Heart right ventricle (tissue), 16 donors: ENCODE results near the gene SOWAHC. TPM values are rescaled to one million over a fixed set of nuclear protein-coding genes. Genes with fewer than 3 reads are reported as not detected.
A peak's percentile ranks its signal among the peaks of the same experiment; 100 is the strongest.

ENCODE experiments used
- ATAC-seq, 8 donors: fragments of 200-7000 bp; cut with Tn5 transposase; one replicate each; pipeline ENCODE4 v1.9.1; 2020; ENCODE audit warnings: mild to moderate bottlenecking in 8 of 8, moderate library complexity in 8 of 8, moderate number of reproducible peaks in 1 of 8
- DNase-seq, 2 donors: peaks; one replicate each; pipeline ENCODE4 v3.0.0-alpha.2; 2020
- H3K27ac ChIP-seq, 10 donors: fragments of 200-600 bp; sonication (generic) in 2 of 10; one replicate each; pipeline versions ENCODE4 v1.5.0 to v1.8.0; 2020 to 2022; ENCODE audit warnings: mild to moderate bottlenecking in 3 of 10
- H3K27me3 ChIP-seq, 7 donors: fragments of 200-600 bp; one replicate each; pipeline ENCODE4 v1.8.0; 2021 to 2022; ENCODE audit warnings: mild to moderate bottlenecking in 2 of 7
- H3K36me3 ChIP-seq, 9 donors: fragments of 200-600 bp; sonication (generic) in 1 of 9; one replicate each; pipeline versions ENCODE4 v1.5.0 to v1.8.0; 2020 to 2022; ENCODE audit warnings: mild to moderate bottlenecking in 2 of 9
- H3K4me1 ChIP-seq, 9 donors: fragments of 200-600 bp; sonication (generic) in 1 of 9; one replicate each; pipeline versions ENCODE4 v1.5.0 to v1.8.0; 2020 to 2022; ENCODE audit warnings: mild to moderate bottlenecking in 4 of 9
- H3K4me3 ChIP-seq, 10 donors: fragments of 200-600 bp; sonication (generic) in 2 of 10; one replicate each; pipeline versions ENCODE4 v1.5.0 to v1.8.0; 2020 to 2022; ENCODE audit warnings: mild to moderate bottlenecking in 7 of 10, moderate library complexity in 2 of 10
- H3K9me3 ChIP-seq, 11 donors: fragments of 200-600 bp in 10 of 11; sonication (generic) in 2 of 11; one replicate each; pipeline versions ENCODE4 v1.5.0 to v1.8.0; 2013 to 2022; ENCODE audit warnings: mild to moderate bottlenecking in 2 of 11, control low read depth in 1 of 11, moderate library complexity in 1 of 11
- CTCF ChIP-seq, 9 donors: fragments of 200-600 bp; sonication (generic) in 2 of 9; IDR thresholded peaks; one replicate each; pipeline versions ENCODE4 v1.5.0 to v1.8.0; 2021 to 2022; ENCODE audit warnings: antibody characterized with exemption in 9 of 9, mild to moderate bottlenecking in 5 of 9, moderate library complexity in 1 of 9
- WGBS, 2 donors: extraction: QIAGEN DNeasy Blood & Tissue Kit; methylation state at CpG; one replicate each; pipeline ENCODE4 v1.1.7; 2013; ENCODE audit warnings: inconsistent platforms in 1 of 2; 5-methylcytosine and 5-hydroxymethylcytosine counted together
- intact Hi-C, 10 donors: fragments of 100-400 bp; cut with DNase I; formaldehyde crosslinking; loops; one replicate each; pipeline versions ENCODE4 v1.11.1 to v1.14.2; 2022
- polyA plus RNA-seq, 2 donors: library from polyadenylated mRNA; stranded (reverse); fragments of 200-250 nt; gene quantifications; one replicate each; pipeline ENCODE4 v1.2.3, GENCODE V29; 2013
- total RNA-seq, 10 donors: library from RNA; stranded (reverse); fragmentation: NEBNext Ultra II Directional in 3 of 10; extraction: Animal tissue kit (Norgen Biotek cat#: 25700) in 3 of 10; gene quantifications; one replicate each; pipeline versions ENCODE4 v1.2.1 to v1.2.4, GENCODE V29; 2021 to 2023
- donor health status: Arrhythmogenic right ventricular cardiomyopathy.
- donor health status: ischemic (EF 13 %, LVEDD 7.1; RV severe dilation, severe dysfunction).
- donor health status: healthy with polysubstance abuse.
- donor health status: DM: no; HTN: yes; CAD: no.
- donor health status: DM: no; HTN: no; CAD: no.
- donor health status: ischemic (EF 25% LVEDD 6.9; RV normal size, moderate dysfunction).
- donor health status: ischemic (EF 25% LVEDD 5.7; RV mildly dilated, moderate dysfunction).
- donor health status: healthy.
- donor health status: DM: yes; HTN: yes; CAD: no.
- donor health status: Ischemic cardiomyopathy.
- donor health status: ischemic (EF 35%, LVEDD 5.7; RV mildly dilated, moderate dysfunction).
- donor health status: nonischemic (EF 11% LVEDD 7.7; RV severe dilation, severe dysfunction).
- donor health status: DM: yes; HTN: yes; CAD: no.
- donor health status: PGD.
- donor health status: ischemic (EF 29% LVEDD 5.4; RV normal size, mild dysfunction).
- donor health status: nonischemic (EF 23%, LVEDD 6.1; RV moderate dilation, normal function).

SOWAHC gene
- total and polyA plus RNA-seq, 12 donors = 1.1 to 3.9 (median 2.0) TPM

GRCh38 chr2:109602617-109603188, 11.5 kb upstream of the SOWAHC start:
- WGBS, 2 donors = 90 to 92% methylated on average over 3 of the region's 3 CpGs
- no peak overlapping the region for H3K27ac ChIP-seq
- no peaks in the 10 kb centered on the region for H3K9me3 ChIP-seq
- DNase-seq (no peak), ATAC-seq (no peak)
- H3K36me3 ChIP-seq = no peaks in the 10 kb centered on the region
- peaks cover 0 to 37% (median 10%) of the 10 kb centered on the region in 9 donors for H3K4me1 ChIP-seq
- H3K4me3 ChIP-seq = no peak overlapping the region
- H3K27me3 ChIP-seq = no peaks in the 10 kb centered on the region
- intact Hi-C loops = no loop called here
- no peak for TF ChIP-seq CTCF (IDR thresholded peaks at IDR 0.05)

- H3K4me1 ChIP-seq = peaks cover 0 to 53% (median 24%) of the 10 kb centered on the region in 9 donors
- no peaks in the 10 kb centered on the region for H3K36me3 ChIP-seq
- H3K9me3 ChIP-seq = no peaks in the 10 kb centered on the region
- 60 to 74% methylated on average over 5 of the region's 5 CpGs for WGBS, 2 donors
- H3K4me3 ChIP-seq = no peak overlapping the region
- TF ChIP-seq CTCF (IDR thresholded peaks at IDR 0.05) = no peak
- intact Hi-C loops = no loop called here
- ATAC-seq (peak in 5 of 8 donors; percentile 31 to 84 (median 61)), DNase-seq (no peak)
- H3K27me3 ChIP-seq = peaks cover 0 to 11% (median 0%) of the 10 kb centered on the region in 7 donors
- no peak overlapping the region for H3K27ac ChIP-seq
Observed at GRCh38 chr2:109604597-109604996, 9.6 kb upstream of the SOWAHC start.

GRCh38 chr2:109607766-109608165, 6.4 kb upstream of the SOWAHC start:
- Histone ChIP-seq H3K27ac (no peak overlapping the region), H3K9me3 (no peaks in the 10 kb centered on the region), H3K4me3 (no peak overlapping the region), H3K36me3 (no peaks in the 10 kb centered on the region), H3K4me1 (peaks cover 0 to 59% (median 22%) of the 10 kb centered on the region in 9 donors), H3K27me3 (peaks cover 0 to 38% (median 0%) of the 10 kb centered on the region in 7 donors)
- no peak for TF ChIP-seq CTCF (IDR thresholded peaks at IDR 0.05)
- 86 to 93% methylated on average over 2 of the region's 2 CpGs for WGBS, 2 donors
- intact Hi-C loops = no loop called here
- DNase-seq (no peak), ATAC-seq (no peak)

- Histone ChIP-seq H3K9me3 (no peaks in the 10 kb centered on the region), H3K27ac (peak overlapping the region in 3 of 10 donors; percentile 39 to 67 (median 44)), H3K4me1 (peaks cover 0 to 59% (median 22%) of the 10 kb centered on the region in 9 donors), H3K27me3 (peaks cover 0 to 49% (median 0%) of the 10 kb centered on the region in 7 donors), H3K36me3 (no peaks in the 10 kb centered on the region), H3K4me3 (peak overlapping the region in 6 of 10 donors; percentile 7 to 30 (median 20))
- no peak for TF ChIP-seq CTCF (IDR thresholded peaks at IDR 0.05)
- DNase-seq = no peak
- 43 to 54% methylated on average over 8 of the region's 8 CpGs for WGBS, 2 donors
- intact Hi-C loops = loop anchor here in 4 of 10 donors (5.0 to 10.0 kb wide), 5 partner anchors 47 to 85 kb away; no protein-coding TSS in a partner anchor
- ATAC-seq = no peak
Observed at GRCh38 chr2:109609352-109610024, 4.7 kb upstream of the SOWAHC start.
